ENCODE data around the gene RASSF5.

DNA sequence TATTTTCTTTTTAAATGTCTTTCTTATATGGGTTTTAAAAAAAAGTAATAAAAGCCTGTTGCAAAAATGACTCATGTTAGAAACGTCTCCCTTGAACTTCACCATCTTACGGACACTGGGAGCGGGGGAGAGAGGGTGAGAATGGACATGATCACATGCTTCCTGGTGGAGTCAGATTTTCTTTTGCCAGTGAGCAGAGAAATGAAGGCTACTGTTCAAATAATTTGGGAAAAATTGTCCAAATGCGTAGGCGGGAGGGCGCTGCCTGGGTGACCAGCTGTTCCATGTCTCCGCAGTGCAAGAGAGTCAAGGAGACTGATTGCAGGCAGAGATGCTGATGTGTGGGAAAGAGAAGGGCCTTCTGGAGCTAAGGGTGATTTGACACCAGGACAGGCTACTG is 81.9 kb downstream of the RASSF5 start:
- TF ChIP-seq ZNF766 (CRISPR knock-in tag; conservative IDR thresholded peaks at IDR 0.05) (no peak), SREBF2 (CRISPR knock-in tag; IDR thresholded peaks at IDR 0.05) (no peak), EWSR1 (IDR thresholded peaks at IDR 0.05; ENCODE audit: borderline replicate concordance, low read depth, partially characterized antibody) (no peak)
- TF ChIP-seq, protein P1, sequence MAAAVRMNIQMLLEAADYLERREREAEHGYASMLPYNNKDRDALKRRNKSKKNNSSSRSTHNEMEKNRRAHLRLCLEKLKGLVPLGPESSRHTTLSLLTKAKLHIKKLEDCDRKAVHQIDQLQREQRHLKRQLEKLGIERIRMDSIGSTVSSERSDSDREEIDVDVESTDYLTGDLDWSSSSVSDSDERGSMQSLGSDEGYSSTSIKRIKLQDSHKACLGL (CRISPR knock-in tag; IDR thresholded peaks at IDR 0.05; ENCODE audit: borderline replicate concordance, poor library complexity, severe bottlenecking) = no peak
- TF ChIP-seq, protein P2, sequence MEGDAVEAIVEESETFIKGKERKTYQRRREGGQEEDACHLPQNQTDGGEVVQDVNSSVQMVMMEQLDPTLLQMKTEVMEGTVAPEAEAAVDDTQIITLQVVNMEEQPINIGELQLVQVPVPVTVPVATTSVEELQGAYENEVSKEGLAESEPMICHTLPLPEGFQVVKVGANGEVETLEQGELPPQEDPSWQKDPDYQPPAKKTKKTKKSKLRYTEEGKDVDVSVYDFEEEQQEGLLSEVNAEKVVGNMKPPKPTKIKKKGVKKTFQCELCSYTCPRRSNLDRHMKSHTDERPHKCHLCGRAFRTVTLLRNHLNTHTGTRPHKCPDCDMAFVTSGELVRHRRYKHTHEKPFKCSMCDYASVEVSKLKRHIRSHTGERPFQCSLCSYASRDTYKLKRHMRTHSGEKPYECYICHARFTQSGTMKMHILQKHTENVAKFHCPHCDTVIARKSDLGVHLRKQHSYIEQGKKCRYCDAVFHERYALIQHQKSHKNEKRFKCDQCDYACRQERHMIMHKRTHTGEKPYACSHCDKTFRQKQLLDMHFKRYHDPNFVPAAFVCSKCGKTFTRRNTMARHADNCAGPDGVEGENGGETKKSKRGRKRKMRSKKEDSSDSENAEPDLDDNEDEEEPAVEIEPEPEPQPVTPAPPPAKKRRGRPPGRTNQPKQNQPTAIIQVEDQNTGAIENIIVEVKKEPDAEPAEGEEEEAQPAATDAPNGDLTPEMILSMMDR (IDR thresholded peaks at IDR 0.05 in 2 of 3, conservative IDR thresholded peaks at IDR 0.05 in 1 of 3; ENCODE audit: insufficient read depth in 2 of 3, low read depth in 1 of 3, low read length in 3 of 3) = no peak

All from K562 (cell line).